Right lobe of liver (tissue), 4 donors: Measurements from ENCODE around the gene FSHR.

Source experiments
- POLR2A ChIP-seq: fragments of 450-650 bp; IDR thresholded peaks from one replicate; pipeline ENCODE4 v1.6.1; 2017; ENCODE audit warnings: antibody characterized with exemption, mild to moderate bottlenecking
- TF ChIP-seq, protein P1 (sequence below), 4 donors: fragments of 200-600 bp in 3 of 4; fragments of 450-650 bp in 1 of 4; IDR thresholded peaks; one replicate each; pipeline versions ENCODE4 v1.5.1 to v1.8.0; 2016 to 2022; ENCODE audit warnings: antibody characterized with exemption in 4 of 4, mild to moderate bottlenecking in 2 of 4
- donor health status: DM: no; HTN: no; CAD: no.
- donor health status: DM: no; HTN: no; CAD: no.
- donor health status: DM: no; HTN: yes; CAD: no.

DNA sequence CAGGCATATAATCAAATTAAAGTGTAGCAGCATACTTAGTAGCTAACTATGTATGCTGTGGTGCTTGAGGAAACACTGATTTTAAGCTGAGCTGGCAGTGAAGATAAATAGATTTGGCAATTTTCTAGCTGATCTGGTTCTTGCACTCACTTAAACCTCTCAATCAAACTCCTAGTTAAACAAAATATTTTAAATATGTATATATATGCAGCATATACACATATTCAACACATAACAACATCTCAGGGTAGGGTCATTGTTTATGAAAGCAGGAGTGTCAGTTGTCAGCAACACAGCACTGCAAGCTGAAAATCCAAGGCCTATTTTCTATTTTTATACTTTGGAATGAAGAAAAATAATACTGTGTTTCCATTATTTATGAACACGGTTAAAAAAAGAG lies 10.4 kb upstream of the FSHR start:
- TF ChIP-seq POLR2A = no peak
- TF ChIP-seq, protein P1, sequence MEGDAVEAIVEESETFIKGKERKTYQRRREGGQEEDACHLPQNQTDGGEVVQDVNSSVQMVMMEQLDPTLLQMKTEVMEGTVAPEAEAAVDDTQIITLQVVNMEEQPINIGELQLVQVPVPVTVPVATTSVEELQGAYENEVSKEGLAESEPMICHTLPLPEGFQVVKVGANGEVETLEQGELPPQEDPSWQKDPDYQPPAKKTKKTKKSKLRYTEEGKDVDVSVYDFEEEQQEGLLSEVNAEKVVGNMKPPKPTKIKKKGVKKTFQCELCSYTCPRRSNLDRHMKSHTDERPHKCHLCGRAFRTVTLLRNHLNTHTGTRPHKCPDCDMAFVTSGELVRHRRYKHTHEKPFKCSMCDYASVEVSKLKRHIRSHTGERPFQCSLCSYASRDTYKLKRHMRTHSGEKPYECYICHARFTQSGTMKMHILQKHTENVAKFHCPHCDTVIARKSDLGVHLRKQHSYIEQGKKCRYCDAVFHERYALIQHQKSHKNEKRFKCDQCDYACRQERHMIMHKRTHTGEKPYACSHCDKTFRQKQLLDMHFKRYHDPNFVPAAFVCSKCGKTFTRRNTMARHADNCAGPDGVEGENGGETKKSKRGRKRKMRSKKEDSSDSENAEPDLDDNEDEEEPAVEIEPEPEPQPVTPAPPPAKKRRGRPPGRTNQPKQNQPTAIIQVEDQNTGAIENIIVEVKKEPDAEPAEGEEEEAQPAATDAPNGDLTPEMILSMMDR (IDR thresholded peaks at IDR 0.05) = no peak
